Measurements from ENCODE around the gene DMD.

DMD gene

DNA sequence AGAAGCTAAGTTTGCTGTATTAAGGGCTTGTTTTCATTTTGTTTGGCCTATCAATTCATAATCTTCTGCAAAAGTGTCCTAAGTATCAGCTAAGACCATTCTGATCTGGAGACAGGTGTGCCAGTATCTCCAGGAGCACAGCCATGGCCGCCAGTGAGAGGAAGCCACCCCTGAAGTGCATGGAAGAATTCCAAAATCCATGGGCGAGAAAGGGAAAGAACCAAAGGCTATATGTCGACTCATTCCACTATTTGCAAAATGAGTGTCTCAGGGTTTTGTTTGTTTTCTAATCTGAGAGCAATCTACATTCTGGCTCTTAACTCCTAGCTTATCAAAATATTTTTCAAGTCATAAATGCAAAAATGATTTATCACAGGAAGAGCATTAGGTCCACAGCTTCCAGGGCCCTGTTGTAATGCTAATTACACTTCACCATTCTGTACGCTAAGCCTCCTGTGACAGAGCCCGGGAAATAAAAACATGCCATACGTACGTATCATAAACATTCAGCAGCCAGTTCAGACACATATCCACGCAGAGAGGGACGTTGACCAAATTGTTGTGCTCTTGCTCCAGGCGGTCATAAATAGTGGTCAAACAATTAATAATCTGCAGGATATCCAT, 2002.2 kb downstream of the DMD start:
- TF ChIP-seq, protein P1, sequence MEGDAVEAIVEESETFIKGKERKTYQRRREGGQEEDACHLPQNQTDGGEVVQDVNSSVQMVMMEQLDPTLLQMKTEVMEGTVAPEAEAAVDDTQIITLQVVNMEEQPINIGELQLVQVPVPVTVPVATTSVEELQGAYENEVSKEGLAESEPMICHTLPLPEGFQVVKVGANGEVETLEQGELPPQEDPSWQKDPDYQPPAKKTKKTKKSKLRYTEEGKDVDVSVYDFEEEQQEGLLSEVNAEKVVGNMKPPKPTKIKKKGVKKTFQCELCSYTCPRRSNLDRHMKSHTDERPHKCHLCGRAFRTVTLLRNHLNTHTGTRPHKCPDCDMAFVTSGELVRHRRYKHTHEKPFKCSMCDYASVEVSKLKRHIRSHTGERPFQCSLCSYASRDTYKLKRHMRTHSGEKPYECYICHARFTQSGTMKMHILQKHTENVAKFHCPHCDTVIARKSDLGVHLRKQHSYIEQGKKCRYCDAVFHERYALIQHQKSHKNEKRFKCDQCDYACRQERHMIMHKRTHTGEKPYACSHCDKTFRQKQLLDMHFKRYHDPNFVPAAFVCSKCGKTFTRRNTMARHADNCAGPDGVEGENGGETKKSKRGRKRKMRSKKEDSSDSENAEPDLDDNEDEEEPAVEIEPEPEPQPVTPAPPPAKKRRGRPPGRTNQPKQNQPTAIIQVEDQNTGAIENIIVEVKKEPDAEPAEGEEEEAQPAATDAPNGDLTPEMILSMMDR (IDR thresholded peaks at IDR 0.05; ENCODE audit: borderline replicate concordance, insufficient read depth, low read depth, low read length) = no peak

DNA sequence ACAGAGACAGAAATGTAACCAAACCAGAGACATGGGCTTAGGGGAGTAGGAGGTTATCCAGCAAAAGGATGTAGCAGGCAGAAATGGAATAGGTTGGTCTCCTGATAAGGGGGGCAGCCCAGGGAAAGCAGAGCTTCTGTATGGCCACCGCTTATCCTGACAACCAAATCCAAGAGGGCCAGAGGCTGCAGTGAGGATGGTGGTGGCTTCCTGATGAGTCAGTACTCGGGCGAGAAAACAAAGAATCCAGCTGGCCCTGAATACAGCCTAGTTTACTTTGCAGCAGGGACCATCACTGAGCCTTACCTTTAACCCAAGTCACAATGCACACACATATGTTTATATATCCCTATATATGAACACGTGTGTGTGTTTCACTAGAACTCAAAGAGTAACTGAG, 2009.8 kb downstream of the DMD start:
- TF ChIP-seq, protein P1 (IDR thresholded peaks at IDR 0.05; ENCODE audit: borderline replicate concordance, insufficient read depth, low read depth, low read length) = no peak
- no peak overlapping the region for H3K4me3 ChIP-seq (ENCODE audit: low read depth, low read length)

More for the DNA sequence above, 2002.2 kb downstream of the DMD start:
- no peak overlapping the region for H3K4me3 ChIP-seq (ENCODE audit: low read depth, low read length)

DNA sequence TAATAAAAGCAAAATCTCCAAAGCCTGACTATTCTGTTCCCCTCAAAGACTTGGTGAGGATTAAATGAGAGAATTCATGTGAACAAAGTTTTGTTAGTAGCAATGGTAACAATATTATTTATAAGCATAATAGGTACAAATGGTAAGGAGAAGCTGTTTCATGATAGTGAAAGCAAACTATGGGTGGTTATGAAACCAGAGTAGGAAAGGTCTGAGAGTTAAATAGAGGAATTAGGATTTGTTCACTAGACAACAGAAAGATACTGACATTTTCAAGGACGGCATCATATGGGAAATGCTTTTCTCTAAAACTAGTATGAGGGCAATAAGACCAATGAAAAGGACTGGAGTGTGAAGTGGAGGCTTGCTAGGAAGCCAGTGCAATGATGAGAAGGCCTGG, 2010.9 kb downstream of the DMD start:
- TF ChIP-seq, protein P1 (IDR thresholded peaks at IDR 0.05; ENCODE audit: borderline replicate concordance, insufficient read depth, low read depth, low read length) = no peak
- H3K4me3 ChIP-seq (ENCODE audit: low read depth, low read length) = no peak overlapping the region

DNA sequence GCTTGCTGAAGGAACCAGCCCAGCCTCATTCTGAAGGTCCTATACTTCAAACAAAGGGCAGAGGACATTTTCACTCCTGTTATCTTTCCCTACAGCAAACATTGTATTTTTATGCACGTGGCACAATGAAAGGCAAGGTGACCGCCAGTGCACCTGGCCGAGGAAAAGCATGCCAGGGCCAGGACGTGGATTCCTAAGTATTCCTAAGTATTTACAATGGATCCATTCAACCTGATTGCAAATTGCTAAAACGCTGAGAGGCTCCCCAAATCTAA, 2011.6 kb downstream of the DMD start:
- TF ChIP-seq, protein P1 (IDR thresholded peaks at IDR 0.05; ENCODE audit: borderline replicate concordance, insufficient read depth, low read depth, low read length) = no peak
- H3K4me3 ChIP-seq (ENCODE audit: low read depth, low read length) = no peak overlapping the region

DNA sequence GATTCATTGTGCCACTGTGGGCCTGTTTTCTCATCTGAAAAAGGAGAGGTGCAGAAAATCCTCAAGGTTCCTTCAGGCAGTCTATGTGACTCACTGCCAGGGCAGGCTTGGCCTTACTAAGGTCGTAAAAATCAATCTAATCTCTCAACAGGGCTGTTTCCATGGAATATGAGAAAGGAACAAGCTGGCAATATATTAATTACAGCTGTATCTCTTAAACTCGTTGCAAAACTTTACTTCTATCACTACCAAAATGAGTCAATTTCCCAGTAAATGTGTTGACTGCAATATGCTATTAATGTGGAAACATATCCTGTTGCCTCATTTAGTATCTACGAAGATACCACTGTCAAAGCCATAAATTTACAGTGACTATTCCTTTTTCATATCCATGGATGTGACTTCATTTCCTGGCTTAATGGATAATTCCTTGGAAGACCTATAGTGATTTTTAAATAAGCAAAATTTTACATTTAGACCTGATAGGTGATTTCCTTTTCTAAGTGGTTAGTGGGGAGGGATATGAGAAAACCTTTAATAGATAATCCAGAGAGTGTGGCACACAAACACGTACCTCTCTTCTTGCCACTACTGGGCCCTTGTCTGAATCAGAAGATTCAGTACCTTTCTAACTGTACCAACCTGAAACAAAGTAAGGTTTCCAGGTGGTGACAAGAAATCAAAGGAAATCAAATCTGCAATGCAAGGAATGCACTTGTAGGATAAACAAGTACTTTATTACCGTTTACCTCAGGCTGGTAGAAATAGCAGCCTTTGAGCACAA, 2012.1 kb downstream of the DMD start:
- no peak overlapping the region for H3K4me3 ChIP-seq (ENCODE audit: low read depth, low read length)
- TF ChIP-seq, protein P1 (IDR thresholded peaks at IDR 0.05; ENCODE audit: borderline replicate concordance, insufficient read depth, low read depth, low read length) = no peak

DNA sequence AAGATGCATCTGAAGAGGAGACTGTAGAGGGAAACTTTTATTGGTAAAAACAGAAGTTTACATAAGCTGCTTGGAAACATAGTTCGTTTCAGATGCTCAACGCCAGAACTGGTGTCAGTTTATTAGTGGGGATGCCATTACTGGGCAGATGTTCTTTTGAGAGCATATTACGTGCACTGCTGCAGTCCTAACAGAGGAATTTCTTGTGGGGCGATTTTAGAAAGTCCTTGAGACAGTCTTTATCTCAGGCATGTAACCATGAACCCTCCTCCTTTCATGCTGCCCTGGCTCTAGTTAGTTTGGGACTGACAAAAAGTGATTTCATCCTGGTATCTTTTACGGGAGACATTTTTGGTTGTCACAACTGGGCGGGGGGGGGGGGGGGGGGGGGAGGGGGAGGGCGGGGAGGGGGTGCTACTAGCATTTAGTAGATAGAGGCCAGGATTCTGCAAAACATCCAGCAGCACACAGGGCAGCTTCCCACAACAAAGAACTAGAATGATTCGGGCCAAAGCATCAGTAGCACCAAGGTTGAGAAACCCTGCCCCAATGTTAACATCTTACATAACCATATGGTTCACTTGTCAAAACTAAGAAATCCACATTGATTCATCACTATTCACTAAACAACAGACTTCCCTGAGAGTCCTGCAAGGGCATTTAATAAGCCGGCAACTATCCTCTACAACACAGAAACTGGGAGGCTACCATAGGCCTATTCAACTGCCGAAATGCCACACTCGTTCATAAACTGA, 2021.0 kb downstream of the DMD start:
- H3K4me3 ChIP-seq (ENCODE audit: low read depth, low read length) = no peak overlapping the region
- TF ChIP-seq, protein P1 (IDR thresholded peaks at IDR 0.05; ENCODE audit: borderline replicate concordance, insufficient read depth, low read depth, low read length) = no peak
